NCI-H2227 treated with DMSO at 0.1 percent for 48 hours (cell line): ENCODE data around the gene ZGRF1.
A peak's percentile ranks its signal among the peaks of the same experiment; 100 is the strongest.
"Not testable (repeated sequence)": the region's sequence is repeated elsewhere in the genome, so short reads cannot be mapped to it uniquely, and the experiment has no call there.

Experiments
- DNase-seq: peaks from one replicate; lab custom pipeline; 2025; lab: John Stamatoyannopoulos, UW

The ZGRF1 gene

DNA sequence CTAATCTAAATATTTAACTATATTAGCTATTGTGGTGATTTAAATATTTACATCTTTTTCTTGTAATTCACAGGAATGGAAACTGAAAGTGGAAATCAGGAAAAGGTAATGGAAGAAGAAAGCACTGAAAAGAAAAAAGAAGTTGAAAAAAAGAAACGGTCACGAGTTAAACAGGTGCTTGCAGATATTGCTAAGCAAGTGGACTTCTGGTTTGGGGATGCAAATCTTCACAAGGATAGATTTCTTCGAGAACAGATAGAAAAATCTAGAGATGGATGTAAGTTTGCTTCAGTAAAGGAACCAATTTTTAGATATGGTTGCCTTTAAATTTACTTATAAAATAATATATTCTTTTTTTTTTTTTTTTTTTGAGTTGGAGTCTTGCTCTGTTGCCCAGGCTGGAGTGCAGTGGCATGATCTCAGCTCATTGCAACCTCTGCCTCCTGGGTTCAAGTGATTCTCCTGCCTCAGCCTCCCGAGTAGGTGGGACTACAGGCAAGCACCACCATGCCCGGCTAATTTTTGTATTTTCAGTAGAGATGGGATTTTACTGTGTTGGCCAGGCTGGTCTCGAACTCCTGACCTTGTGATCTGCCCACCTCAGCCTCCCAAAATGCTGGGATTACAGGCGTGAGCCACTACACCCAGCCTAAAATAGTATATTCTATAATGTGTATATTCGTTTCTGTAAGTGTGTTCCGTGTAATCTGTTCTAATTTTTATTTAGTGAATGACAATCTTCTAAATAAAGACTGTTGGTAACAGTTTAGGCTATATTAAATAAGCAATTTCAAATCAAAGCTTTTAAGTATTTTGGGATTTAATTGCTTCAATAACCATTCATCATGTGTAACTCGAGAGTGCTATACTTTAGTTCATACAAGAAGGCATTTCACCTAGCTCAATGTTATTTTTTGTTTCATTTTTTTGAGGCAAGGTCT is 8.2 kb upstream of the ZGRF1 start:
- not testable (repeated sequence) for DNase-seq

DNA sequence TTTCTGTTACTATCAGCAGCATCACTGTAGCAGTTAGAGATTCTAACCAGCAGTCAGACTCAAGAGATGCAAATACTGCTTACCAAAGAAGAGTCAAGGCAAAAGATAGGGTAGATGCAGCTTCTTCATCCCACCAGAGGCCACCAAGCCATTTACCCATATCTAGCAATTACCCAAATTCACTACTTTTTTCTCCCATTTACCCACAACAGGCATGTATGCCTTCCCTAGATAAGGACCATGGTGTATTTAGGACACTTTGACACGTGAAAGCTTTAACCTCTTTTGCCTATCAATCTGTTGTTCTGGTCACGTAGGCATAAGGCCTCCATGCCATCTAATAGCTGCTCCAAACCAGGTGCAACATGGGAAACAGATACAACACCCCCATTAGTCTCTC is 5.8 kb upstream of the ZGRF1 start:
- no peak for DNase-seq

DNA sequence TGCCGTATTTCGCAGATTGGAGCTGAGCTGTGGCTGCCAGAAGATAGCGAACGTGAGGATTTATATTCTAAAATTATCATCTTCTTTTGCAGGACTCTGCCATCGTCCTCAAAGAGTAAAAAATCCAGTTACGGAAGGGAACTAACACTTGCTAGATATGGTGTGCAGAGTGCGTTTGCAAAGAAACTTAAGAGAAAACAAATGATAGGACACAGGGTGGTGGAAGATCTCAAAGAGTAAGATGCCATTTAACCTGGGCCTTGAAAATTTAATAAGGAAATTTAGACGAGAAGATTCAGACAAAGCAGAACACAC is 800 bp upstream of the ZGRF1 start:
- DNase-seq: no peak

DNA sequence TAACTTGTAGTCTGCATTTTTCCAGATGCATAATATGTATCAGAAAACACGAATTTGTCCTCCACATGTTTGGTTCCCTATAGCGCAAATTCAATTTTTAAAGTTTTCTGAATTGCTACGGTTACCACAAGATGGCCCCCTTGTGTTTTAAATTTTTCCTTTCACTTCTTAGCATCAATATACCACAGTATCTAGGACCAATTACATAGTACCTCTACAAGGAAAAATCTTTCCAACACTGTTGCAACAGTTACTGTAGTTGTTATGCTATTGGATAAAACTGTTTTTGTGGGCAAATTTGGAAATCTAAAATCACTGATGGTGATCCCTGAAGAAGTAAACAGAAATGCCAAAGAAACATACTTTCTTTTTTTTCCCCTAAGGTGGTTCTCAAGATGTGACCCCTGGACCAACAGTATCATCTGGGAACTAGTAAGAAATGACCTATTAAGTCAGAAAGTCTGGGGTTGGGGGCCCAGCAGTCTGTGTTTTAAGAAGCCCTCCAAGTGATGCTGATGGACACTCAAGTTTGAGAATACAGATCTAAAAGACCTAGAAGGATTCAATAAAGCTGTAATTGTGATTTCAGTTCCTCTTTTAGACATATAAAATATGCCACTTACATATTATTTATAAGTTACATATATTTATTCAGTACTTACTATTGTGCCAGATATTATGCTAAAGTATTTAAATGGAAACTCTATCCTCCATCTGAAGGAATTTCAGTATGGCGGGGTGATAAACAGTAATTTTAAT is 3.1 kb downstream of the ZGRF1 start:
- DNase-seq: peak; percentile 49

GRCh38 chr4:112626228-112626627 is 10.5 kb downstream of the ZGRF1 start:
- DNase-seq: no peak

DNA sequence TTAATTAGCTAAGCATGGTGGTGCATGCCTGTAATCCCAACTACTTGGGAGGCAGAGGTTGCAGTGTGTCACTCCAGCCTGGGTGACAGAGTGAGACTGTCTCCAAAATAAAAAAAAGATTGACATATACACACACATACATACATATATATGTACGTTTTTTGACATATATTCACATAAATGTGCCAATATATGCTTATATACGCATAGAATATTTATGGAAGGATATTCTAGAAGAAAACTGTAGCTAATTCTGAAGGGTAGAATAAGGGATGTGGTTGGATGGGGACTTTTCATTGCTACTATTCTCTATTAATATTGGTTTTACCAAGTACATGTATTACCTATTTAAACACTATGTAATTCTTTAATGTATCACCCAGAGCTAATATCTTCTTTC is 19.7 kb downstream of the ZGRF1 start:
- no peak for DNase-seq

DNA sequence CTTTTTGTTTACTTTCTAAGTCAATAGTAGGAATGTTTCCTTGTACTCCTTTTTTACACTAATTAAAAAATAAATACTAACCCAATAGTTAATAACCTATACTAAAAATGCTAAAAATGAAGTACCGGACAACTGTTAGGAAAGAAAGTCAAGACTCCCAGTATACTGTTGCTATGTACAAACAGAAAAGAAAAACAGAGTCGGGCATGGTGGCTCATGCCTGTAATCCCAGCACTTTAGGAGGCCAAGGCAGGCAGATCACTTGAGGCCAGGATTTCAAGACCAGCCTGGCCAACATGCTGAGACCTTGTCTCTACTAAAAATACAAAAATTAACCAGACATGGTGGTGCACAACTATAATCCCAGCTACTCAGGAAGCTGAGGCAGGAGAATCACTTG is 23.9 kb downstream of the ZGRF1 start:
- not testable (repeated sequence) for DNase-seq

GRCh38 chr4:112604589-112604988 is 32.1 kb downstream of the ZGRF1 start:
- DNase-seq: peak; percentile 68

- DNase-seq: no peak
Measured at GRCh38 chr4:112594993-112595392, 41.7 kb downstream of the ZGRF1 start.

GRCh38 chr4:112593438-112594133 is 43.1 kb downstream of the ZGRF1 start:
- no peak for DNase-seq

GRCh38 chr4:112592717-112593116 is 44.0 kb downstream of the ZGRF1 start:
- DNase-seq: no peak

- no peak for DNase-seq
Measured at GRCh38 chr4:112591593-112591992, 45.1 kb downstream of the ZGRF1 start.

- DNase-seq: no peak
Measured at GRCh38 chr4:112589206-112589605, 47.5 kb downstream of the ZGRF1 start.

DNA sequence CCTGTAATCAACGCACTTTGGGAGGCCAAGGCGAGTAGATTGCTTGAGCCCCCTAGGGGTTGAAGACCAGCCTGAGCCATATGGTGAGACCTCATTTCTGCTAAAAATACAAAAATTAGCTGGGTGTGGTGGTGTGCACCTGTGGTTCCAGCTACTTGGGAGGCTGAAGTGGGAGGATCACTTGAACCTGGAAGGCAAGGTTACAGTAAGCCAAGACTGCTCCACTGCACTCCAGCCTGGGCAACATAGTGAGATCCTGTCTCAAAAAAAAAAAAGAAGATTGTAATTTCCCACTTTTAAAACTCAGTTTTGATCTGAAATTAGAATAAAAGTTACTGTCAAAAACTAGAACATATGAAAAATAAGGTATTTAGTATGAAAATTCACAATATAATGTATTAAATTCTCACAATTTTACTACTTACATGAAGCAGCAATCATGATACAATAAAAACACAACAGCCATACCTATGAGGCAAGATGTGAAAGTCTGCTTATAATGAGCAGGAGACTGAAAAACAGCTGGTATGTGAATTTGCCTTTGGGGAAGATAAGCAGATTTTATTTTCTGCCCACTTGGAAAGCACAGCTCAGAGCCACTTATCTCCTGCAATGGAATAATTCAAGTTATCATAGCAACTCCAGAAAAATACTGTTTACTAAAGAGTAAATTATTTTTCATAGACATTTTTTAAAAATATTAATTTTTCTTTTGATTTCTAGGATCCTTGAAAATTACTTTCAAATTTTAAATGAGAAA is 50.6 kb downstream of the ZGRF1 start:
- no peak for DNase-seq

- DNase-seq: no peak
Measured at GRCh38 chr4:112567536-112567935, 69.2 kb downstream of the ZGRF1 start.

DNA sequence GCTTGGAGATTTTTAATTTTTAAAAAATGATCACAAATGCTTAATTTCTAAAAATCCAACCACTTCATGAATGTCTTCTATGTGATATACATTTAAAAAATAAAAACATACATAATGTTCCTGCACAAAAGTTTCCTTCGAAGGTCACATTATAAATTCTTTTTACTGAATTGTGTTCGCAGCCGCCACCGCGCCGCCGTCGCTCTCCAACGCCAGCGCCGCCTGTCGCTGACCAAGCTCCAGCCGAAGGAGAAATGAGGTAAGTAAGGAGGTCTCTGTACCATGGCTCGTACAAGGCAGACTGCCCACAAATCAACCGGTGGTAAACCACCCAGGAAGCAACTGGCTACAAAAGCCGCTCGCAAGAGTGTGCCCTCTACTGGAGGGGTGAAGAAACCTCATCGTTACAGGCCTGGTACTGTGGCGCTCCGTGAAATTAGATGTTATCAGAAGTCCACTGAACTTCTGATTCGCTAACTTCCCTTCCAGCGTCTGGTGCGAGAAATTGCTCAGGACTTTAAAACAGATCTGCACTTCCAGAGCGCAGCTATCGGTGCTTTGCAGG is 71.9 kb downstream of the ZGRF1 start:
- DNase-seq: no peak

GRCh38 chr4:112563431-112564200 is 73.1 kb downstream of the ZGRF1 start:
- DNase-seq: no peak

DNA sequence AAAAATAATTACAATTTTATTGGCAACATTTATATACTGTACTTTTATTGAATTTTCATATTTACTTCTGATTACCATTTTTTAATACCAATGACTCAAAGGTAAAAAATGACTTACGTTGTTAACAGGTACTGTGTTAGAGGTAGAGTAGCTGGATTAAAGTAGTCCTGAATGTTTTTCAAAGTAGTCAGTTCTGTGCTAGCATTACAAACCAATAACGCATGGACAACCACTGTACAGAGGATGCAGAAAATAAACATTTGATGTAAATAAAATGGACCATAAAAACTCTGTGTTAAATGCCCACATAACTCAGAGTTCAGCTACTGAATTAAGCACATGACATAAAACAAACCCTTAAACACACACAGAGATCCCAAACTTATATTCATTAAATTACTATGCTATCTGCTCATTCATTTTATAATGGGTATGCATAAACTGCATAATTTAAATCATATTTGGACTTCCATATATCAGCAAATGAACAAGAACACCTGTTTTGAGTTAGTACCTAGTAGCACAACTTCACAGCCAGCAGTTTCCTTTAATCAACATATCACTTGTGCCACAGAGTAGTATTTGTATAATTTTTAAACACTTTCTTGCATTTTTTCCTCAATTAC is 74.3 kb downstream of the ZGRF1 start:
- DNase-seq: no peak

- DNase-seq: no peak
Measured at GRCh38 chr4:112560084-112560483, 76.6 kb downstream of the ZGRF1 start.

GRCh38 chr4:112559053-112559452 is 77.7 kb downstream of the ZGRF1 start:
- no peak for DNase-seq
